HK-2 (cell line): Measurements from ENCODE around the gene MRGPRX4.
A peak's percentile ranks its signal among the peaks of the same experiment; 100 is the strongest.
"Not testable (repeated sequence)": the region's sequence is repeated elsewhere in the genome, so short reads cannot be mapped to it uniquely, and the experiment has no call there.

ENCODE experiments used
- DNase-seq: peaks from one replicate; pipeline ENCODE4 v3.0.0-alpha.2; 2018; ENCODE audit not compliant: unreplicated experiment

MRGPRX4 gene

DNA sequence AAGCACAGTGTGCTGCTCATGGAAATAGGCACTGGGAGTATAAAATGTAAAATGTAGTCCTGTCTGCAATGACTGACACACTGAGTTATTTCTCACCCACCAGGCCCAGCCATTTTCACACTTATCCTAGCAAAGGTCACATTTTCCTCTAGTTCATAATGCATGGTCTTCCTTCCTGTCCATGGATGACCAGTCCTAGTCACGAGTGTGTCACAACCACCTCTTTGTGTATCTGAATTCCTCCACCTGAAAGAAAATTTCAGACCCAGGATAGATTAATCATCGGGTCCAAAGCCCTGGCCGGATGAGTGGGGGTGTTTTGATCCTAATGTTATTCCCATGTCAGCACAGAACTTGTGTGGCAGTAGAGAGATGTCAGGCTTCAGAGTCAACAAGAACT is at the start of gene MRGPRX4:
Gene MRGPRX4, plus strand, starts transcription at position 172 of the 400 bp plus-strand sequence. CDS start 420 bp downstream, outside the sequence.
- no peak for DNase-seq

DNA sequence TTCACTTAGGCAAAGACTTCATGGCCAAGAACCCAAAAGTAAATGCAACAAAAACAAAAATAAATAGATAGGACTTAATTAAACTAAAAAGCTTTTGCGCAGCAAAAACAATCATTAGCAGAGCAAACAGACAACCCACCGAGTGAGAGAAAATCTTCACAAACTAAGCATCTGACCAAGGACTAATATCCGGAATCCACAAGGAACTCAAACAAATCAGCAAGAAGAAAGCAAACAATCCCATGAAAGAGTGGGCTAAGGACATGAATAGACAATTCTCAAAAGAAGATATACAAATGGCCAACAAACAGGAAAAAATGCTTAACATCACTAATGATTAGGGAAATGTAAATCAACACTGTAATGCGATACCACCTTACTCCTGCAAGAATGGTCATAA is 41.5 kb upstream of the MRGPRX4 start:
- not testable (repeated sequence) for DNase-seq

DNA sequence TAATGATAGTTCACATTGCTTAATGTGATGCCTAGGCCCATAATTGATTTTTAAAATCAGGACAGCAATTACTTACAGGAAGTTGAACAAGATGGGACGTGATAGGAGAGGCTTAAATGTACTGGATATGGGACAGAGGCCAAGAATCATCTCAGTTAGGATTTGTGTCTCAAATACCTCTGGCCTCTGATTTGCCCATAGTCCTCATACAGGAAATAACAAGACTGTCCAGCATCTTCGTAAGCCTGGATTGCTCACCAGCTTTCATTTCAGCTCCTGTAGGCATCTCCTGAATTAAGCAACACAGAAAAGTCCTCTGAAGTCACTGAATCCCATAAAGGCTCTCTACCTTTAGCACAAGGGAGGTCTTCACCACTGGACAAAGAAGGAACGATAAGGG is 40.3 kb upstream of the MRGPRX4 start, which contains the start of gene MRGPRX3:
Gene MRGPRX3, plus strand, starts transcription at position 231 of the 400 bp plus-strand sequence. CDS start 4,632 bp downstream, outside the sequence.
- DNase-seq, result no peak

DNA sequence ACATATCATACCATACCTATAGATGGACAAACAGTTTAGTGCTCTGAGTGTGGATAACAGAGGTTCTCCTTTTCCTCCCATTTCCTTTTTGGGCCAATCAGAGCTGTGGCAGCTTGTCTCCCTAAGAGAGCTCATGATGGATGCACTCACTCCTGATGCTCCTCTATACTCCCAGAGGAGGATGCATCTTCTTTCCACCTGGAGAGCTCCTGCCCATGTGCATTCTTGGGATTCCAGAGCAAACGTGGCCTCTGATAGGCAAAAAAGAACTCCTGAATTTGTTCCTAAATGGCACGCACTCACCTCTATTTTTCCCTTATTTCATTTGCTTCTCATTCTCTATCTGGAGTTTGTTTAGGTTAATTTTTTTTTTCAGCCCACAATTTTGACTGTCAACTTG is 37.3 kb upstream of the MRGPRX4 start:
- no peak for DNase-seq

DNA sequence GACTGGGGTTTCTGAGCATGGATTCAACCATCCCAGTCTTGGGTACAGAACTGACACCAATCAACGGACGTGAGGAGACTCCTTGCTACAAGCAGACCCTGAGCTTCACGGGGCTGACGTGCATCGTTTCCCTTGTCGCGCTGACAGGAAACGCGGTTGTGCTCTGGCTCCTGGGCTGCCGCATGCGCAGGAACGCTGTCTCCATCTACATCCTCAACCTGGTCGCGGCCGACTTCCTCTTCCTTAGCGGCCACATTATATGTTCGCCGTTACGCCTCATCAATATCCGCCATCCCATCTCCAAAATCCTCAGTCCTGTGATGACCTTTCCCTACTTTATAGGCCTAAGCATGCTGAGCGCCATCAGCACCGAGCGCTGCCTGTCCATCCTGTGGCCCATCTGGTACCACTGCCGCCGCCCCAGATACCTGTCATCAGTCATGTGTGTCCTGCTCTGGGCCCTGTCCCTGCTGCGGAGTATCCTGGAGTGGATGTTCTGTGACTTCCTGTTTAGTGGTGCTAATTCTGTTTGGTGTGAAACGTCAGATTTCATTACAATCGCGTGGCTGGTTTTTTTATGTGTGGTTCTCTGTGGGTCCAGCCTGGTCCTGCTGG is 35.3 kb upstream of the MRGPRX4 start:
- no peak for DNase-seq

DNA sequence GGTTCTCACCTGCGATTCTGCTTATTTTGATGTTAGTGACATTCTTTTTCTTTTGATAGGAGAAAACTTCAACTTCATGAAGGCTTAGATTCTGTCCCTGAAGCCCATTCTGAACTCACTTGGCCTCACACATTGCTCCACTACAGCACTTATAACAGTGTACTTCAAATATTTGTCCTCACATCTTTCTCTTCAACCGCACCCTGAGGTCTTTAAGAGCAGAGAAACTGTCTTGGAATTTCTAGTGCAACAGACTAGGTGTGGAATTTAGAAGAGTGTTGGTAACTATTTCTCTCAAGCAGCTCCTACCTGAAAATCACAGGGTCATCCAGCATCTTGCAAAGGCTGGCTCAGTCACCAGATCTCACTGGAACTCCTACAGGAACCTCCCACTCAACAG is 32.5 kb upstream of the MRGPRX4 start:
- DNase-seq, result no peak

DNA sequence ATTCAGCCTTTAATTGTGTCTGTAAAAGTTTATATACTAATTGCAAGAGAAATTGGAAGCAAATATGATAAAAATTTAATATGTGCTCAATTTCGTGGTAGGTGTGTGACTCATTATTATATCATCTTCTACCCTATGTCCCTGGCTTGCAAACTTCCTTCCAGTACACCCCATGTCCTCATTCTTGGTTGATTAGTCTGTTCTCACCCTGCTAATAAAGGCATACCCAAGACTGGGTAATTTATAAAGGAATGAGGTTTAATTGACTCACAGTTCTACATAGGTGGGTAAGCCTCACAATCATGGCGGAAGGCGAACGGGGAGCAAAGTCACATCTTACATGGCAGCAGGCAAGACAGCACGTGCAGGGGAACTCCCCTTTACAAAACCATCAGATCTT is 28.4 kb upstream of the MRGPRX4 start:
- DNase-seq, result no peak

DNA sequence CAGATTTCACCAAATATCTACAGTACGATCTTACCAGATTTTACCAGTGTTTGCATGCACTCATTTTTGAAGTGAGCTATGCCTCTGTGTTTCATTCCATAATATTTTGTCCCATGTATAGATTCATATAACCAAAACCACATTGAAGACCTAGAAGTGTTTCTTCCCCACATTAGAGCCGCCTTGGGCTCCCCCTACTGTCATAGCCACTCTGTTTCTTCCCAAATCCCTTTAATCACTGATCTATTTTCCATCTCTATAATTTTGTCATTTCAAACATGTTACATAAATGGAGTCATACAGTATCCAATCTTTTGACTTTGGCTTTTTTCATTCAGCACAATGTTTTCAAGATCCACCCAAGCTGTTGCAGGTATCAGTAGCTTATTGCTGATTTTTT is 27.6 kb upstream of the MRGPRX4 start:
- no peak for DNase-seq

DNA sequence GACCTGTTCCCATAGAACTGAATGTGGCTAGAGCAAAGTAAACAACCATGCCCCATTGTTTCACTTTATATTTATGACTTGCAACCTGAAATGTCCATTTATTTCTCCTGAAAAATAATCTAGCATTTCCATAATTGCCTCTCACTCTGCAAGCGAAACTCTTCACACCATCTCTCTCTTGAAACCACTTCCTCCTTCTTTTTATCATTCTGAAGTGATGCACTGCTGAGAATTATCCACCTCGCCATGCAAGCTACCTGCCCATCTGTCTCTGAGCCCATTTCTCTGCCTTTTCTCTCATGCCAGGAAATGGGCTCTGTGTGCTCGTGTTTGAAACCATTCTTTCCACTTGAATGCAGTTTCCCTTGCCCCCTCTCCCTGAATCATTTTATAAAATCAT is 26.8 kb upstream of the MRGPRX4 start:
- no peak for DNase-seq

DNA sequence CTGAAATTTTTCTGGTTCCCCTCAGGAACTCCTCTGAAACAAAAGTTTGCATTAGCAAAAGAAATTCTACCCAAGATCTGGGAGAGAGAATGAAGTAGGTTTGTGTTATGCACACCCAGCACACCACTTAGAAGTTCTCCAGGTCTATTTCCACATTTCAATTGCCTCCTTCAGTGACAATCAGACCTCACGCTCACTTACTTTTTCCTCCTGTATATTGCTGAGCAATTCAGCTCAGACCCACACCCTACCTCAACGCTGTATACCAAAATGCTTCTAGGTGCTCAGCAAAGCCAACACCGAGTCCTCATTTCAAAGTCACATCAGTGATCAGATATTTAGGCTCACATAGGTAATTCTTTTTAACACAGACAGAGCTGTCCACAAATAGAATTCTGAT is 21.1 kb upstream of the MRGPRX4 start:
- no peak for DNase-seq

DNA sequence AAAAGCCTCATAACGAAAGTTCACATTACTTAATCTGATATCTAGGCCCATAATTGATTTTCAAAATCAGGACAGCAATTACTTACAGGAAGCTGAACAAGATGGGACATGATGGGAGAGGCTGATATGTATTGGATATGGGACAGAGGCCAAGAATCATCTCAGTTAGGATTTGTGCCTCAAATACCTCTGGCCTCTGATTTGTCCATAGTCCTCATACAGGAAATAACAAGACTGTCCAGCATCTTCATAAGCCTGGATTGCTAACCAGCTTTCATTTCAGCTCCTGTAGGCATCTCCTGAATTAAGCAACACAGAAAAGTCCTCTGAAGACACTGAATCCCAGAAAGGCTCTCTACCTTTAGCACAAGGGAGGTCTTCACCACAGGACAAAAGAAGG is 4.3 kb upstream of the MRGPRX4 start:
- no peak for DNase-seq

DNA sequence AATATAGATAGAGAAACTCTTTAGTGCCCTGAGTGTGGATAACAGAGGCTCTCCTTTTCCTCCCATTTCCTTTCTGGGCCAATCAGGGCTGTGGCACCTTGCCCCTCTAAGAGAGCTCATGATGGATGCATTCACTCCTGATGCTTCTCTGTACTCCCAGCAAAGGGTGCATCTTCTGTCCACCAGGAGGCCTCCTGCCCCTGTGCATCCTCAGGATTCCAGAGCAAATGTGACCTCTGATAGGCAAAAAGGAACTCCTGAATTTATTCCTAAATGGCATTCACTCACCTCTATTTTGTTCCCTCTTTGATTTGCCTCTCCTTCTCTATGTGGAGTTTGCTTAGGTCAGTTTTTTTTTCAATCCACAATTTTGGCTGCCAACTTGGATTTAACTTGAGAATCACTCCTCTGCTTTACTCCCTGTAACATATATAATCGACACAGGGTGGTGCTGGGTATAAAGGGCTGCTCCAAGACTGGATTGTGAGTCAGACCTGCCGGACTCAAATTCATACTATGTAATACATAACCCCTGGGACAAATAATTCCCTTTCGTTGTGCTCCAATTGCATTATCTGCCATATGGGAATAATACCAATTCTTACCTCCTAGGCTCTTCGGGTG is 1.1 kb upstream of the MRGPRX4 start:
- DNase-seq, result peak; percentile 6

DNA sequence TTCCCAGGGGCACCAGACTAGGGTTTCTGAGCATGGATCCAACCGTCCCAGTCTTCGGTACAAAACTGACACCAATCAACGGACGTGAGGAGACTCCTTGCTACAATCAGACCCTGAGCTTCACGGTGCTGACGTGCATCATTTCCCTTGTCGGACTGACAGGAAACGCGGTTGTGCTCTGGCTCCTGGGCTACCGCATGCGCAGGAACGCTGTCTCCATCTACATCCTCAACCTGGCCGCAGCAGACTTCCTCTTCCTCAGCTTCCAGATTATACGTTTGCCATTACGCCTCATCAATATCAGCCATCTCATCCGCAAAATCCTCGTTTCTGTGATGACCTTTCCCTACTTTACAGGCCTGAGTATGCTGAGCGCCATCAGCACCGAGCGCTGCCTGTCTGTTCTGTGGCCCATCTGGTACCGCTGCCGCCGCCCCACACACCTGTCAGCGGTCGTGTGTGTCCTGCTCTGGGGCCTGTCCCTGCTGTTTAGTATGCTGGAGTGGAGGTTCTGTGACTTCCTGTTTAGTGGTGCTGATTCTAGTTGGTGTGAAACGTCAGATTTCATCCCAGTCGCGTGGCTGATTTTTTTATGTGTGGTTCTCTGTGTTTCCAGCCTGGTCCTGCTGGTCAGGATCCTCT is 709 bp downstream of the MRGPRX4 start:
- DNase-seq, result no peak

DNA sequence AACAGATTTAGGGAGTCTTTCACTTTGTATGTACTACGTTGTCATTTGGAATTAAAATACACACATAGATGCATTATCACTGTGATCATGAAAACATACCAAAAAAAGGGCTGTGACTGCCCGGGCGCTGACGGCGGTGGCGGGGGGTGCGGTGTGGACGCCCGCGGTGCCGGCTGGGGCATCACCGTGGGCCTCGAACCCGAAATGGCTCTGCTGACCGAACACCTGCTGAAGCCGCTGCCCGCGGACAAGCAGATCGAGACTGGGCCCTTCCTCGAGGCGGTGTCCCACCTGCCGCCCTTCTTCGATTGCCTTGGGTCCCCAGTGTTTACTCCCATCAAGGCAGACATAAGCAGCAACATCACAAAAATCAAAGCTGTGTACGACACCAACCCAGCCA is 16.2 kb downstream of the MRGPRX4 start:
- no peak for DNase-seq

DNA sequence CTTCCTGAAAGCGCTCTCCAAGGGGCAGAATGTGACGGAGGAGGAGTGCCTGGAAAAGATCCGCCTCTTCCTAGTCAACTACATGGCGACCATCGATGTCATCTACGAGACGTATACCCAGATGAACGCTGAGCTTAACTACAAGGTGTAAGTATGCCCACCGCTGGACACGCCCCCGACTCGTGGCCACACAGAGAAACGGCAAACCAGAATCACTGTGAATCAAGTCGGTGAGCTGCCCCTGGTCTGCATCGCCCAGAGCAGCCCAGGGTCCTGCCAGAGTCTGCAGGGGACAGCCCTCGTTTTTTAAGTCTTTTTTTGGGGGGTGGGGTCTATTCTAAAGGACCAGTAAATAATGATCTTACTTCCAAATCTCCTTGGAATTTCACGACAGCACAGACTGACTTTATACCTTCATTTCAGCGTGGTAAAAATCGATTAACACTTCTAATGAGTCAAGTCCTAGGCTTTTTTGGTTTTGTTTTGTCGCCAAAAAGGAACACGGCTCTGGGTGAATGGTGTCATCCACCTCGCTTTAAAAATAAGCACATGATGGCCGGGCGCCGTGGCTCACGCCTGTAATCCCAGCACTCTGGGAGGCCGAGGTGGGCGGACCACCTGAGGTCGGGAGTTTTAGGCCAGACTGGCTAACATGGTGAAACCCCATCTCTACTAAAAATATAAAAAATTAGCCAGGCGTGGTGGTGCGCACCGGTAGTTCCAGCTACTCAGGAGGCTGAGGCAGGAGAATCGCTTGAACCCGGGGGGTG is 17.0 kb downstream of the MRGPRX4 start:
- not testable (repeated sequence) for DNase-seq

DNA sequence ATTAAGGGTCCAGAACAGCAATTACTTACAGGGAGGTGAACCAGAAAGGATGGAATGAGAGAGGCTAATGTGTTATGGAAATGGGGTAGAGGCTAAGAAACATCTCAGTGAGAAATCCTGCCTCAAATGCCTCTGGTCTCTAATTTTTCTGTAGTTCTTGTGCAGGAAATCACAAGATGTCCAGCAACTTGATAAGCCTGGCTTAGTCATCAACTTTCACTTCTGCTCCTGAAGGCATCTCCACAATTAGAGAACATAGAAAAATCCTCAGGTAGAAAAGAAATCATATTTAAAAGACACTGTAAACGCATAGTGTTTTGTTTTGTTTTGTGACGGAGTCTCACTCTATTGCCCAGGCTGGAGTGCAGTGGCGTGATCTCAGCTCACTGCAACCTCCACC is 18.7 kb downstream of the MRGPRX4 start:
- DNase-seq, result no peak

DNA sequence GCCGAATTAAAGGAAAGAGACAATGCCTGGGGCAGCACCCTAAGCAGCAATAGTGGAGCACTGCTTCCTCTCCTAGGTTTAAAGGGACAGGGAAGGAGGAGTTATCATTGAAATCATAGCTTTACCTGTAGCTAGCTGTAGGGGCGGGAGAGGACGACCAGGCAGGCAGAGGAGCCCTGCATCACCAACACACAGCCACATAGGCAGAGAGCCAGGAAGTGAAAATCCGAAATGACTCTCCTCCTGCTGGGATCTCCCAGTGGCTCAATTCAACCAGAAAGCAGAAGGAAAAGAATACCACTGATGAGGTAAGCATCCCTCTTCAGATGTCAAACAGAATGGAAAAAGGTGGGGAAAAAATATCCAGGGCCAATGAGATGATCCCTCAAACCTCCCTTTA is 20.4 kb downstream of the MRGPRX4 start:
- no peak for DNase-seq

DNA sequence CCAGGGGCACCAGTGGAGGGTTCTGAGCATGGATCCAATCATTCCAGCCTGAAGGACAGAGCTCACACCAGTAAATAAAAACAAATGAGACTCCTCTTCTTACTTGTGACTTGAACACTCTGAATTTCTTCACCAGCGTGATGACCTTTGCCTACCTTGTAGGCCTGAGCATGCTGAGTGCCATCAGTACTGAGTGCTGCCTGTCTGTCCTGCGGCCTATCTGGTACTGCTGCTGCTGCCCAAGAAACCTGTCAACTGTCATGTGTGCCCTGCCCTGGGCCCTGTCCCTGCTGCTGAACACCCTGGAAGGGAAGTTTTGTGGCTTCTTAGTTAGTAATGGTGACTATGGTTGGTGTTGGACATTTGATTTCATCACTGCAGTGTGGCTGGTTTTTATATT is 23.9 kb downstream of the MRGPRX4 start:
- DNase-seq, result no peak

DNA sequence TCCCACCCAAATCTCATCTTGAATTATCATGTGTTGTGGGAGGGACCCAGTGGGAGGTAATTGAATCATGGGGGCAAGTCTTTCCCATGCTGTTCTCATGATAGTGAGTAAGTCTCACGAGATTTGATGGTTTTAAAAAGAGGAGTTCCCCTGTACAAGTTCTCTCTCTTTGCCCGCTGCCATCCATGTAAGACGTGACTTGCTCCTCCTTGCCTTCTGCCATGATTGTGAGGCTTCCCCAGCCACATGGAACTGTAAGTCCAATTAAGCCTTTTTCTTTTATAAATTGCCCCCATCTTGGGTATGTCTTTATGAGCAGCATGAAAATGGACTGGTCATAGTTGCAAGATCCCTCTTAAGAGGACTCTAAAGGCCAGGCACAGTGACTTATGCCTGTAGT is 25.1 kb downstream of the MRGPRX4 start:
- DNase-seq, result not testable (repeated sequence)

DNA sequence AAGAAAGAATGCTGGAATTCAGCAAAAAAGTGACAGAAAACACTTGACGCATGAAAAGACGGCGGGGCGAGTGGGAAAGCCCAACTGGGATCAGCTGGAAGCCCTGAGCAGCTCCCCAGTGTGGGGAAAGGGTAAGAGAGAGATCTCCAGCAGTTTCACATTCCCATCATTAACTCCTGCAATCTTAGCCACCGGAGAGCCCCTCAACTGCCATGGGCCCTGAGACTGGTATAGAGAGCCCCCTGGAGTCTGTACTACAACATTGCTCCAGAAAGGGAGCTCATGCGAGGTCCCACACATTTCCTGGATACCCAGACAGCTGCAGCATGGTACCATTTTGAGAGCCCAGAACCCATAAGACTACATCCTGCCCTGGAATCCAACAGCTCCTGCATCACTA is 31.1 kb downstream of the MRGPRX4 start:
- peak; percentile 2 for DNase-seq

DNA sequence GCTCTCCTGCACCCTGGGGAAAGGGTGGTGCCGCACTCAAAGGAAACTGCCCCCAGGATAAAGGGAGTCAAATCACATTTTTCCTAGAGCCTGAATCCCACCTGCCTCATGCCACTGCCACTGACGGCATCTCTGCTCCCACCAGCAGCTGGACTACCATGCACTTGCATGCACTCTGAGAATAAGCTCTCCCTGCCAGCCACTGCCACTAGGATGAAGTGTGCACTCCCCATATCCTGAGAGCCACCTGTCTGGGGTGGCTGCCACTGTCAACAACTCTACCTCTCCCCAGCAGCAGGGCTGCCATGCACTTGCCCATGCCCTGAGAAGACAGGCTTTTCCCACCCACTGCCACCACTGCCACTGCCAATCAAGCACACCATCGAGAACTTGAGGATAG is 31.6 kb downstream of the MRGPRX4 start:
- DNase-seq, result no peak

DNA sequence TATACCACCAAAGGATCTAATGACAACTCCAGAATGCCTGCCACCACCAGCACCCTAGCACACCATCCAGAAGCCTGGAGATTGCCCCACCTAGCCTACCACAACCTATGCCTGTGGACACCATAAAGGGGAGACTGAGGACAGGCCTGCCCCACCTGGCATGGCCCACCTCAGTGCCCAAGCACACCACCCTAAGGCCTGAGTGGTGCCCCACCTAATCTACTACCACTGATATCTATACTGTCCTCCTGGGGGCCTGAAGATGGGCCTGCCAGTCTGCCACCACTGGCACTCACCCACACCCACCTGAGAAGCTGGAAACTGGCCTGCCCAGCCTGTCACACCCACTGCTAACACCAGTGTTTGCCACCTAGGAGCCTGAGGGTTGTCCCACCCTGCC is 32.1 kb downstream of the MRGPRX4 start:
- DNase-seq, result no peak

DNA sequence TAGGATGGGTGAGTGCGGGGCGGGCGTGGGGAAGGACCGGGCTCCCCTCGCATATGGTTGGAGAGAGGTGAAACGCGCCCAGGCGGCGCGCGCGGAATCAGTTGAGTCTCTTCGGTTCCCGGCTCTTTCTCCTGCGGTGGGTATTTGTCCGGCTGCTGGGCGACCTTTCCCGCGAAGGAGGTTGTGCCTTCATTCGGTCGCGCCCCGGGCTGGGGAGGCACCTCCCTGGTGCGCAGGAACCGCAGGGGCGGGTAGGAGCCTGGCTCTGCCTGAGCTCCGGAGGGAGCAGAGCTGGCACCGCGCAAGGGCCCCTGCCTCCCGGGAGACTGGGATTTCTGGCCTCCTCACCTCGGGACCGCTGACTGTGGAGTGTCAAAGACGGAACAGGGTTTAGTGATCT is 36.4 kb downstream of the MRGPRX4 start:
- no peak for DNase-seq
